Common myeloid progenitor, CD34-positive (primary cell): Measurements from ENCODE around the gene RIPK1.
"Not testable (repeated sequence)": the region's sequence is repeated elsewhere in the genome, so short reads cannot be mapped to it uniquely, and the experiment has no call there.

Source experiments
- CTCF ChIA-PET: fragments of 350-600 bp; sonication (Branson Sonifier 250); formaldehyde crosslinking; loops from one replicate; lab custom pipeline; 2021; ENCODE audit warnings: antibody characterized with exemption; lab: Charles Lee
- POLR2A ChIA-PET: fragments of 350-600 bp; sonication (Branson Sonifier 250); formaldehyde crosslinking; loops from one replicate; lab custom pipeline; 2021; ENCODE audit warnings: antibody characterized with exemption; lab: Charles Lee
- DNase-seq, 3 donors: peaks; one replicate each; pipeline versions ENCODE4 v3.0.0 to v3.0.0-alpha.2; 2013
- H3K27ac ChIP-seq, 2 experiments: 1 replicate in 1 of 2; 2 replicates in 1 of 2; pipeline ENCODE4 v1.7.0; 2013; ENCODE audit warnings: inconsistent platforms in 2 of 2, low read length in 2 of 2, mild to moderate bottlenecking in 2 of 2, low read depth in 1 of 2, moderate library complexity in 1 of 2; ENCODE audit not compliant: severe bottlenecking in 2 of 2, insufficient read depth in 1 of 2, poor library complexity in 1 of 2
- H3K27me3 ChIP-seq, 5 experiments: replicated peaks in 2 of 5; 1 replicate in 3 of 5; 2 replicates in 2 of 5; pipeline versions ENCODE4 v1.6.1 to v1.7.0; 2013; ENCODE audit warnings: low read length in 4 of 5, mild to moderate bottlenecking in 2 of 5, moderate library complexity in 2 of 5, inconsistent platforms in 1 of 5; ENCODE audit not compliant: insufficient read depth in 5 of 5, control insufficient read depth in 4 of 5
- H3K36me3 ChIP-seq, 4 experiments: 1 replicate in 2 of 4; 2 replicates in 2 of 4; pipeline versions ENCODE4 v1.6.1 to v1.7.0; 2013; ENCODE audit warnings: low read length in 3 of 4, control low read depth in 1 of 4, mild to moderate bottlenecking in 1 of 4; ENCODE audit not compliant: control insufficient read depth in 4 of 4, insufficient read depth in 4 of 4
- H3K4me1 ChIP-seq, 4 experiments: 1 replicate in 3 of 4; 2 replicates in 1 of 4; pipeline versions ENCODE4 v1.6.1 to v1.7.1; 2013; ENCODE audit warnings: low read length in 3 of 4, mild to moderate bottlenecking in 3 of 4, control low read depth in 1 of 4, inconsistent platforms in 1 of 4, moderate library complexity in 1 of 4; ENCODE audit not compliant: control insufficient read depth in 4 of 4, insufficient read depth in 4 of 4; ENCODE audit errors: control extremely low read depth in 1 of 4
- H3K4me3 ChIP-seq, 7 experiments: 1 replicate in 4 of 7; 2 replicates in 3 of 7; pipeline versions ENCODE4 v1.5.1 to v1.7.0; 2013; ENCODE audit warnings: mild to moderate bottlenecking in 7 of 7, low read length in 6 of 7, moderate library complexity in 6 of 7, inconsistent platforms in 2 of 7, low read depth in 2 of 7, control low read depth in 1 of 7; ENCODE audit not compliant: insufficient read depth in 4 of 7, control insufficient read depth in 1 of 7; ENCODE audit errors: extremely low read depth in 1 of 7
- H3K9me3 ChIP-seq, 5 experiments: 1 replicate in 4 of 5; 2 replicates in 1 of 5; pipeline versions ENCODE4 v1.6.1 to v1.7.1; 2013; ENCODE audit warnings: low read length in 4 of 5, mild to moderate bottlenecking in 2 of 5, inconsistent platforms in 1 of 5, low read depth in 1 of 5, moderate library complexity in 1 of 5; ENCODE audit not compliant: control insufficient read depth in 4 of 5, insufficient read depth in 2 of 5; ENCODE audit errors: control extremely low read depth in 1 of 5
- WGBS: methylation state at CpG from one replicate; pipeline ENCODE4 v1.1.5; 2013; ENCODE audit not compliant: insufficient coverage; 5-methylcytosine and 5-hydroxymethylcytosine counted together

The RIPK1 gene

GRCh38 chr6:3054229-3055157 is 13.8 kb upstream of the RIPK1 start:
- peak overlapping the region in 6 of 7 experiments; percentile 3 to 81 (median 68) for H3K4me3 ChIP-seq
- 60% methylated on average over 25 of the region's 27 CpGs for WGBS
- CTCF ChIA-PET = interaction anchor here (0.9 to 3.2 kb wide), 9 partner anchors 9 to 67 kb away, joined by 3 to 18 read pairs (median 5); no protein-coding TSS in a partner anchor

DNA sequence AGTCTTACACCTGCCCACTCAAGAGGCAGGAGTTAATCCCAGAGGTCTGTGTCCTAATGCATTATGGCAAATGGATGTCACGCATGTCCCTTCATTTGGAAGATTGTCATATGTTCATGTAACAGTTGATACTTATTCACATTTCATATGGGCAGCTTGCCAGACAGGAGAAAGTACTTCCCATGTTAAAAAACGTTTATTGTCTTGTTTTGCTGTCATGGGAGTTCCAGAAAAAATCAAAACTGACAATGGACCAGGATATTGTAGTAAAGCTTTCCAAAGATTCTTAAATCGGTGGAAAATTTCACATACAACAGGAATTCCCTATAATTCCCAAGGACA is 13.2 kb upstream of the RIPK1 start:
- WGBS = no CpG with 5 or more reads among the region's 3 CpGs
- H3K27me3 ChIP-seq, H3K27ac ChIP-seq, H3K36me3 ChIP-seq, H3K9me3 ChIP-seq, H3K4me3 ChIP-seq, POLR2A ChIA-PET: not testable (repeated sequence)
- CTCF ChIA-PET = interaction anchor here (1.6 to 3.2 kb wide), 2 partner anchors 53 to 68 kb away, joined by 4 to 18 read pairs; no protein-coding TSS in a partner anchor
- peaks cover 2 to 30% (median 16%) of the 10 kb centered on the region in 4 experiments for H3K4me1 ChIP-seq
- peak in 1 of 3 donors; percentile 18 for DNase-seq

More at GRCh38 chr6:3054229-3055157, 13.8 kb upstream of the RIPK1 start:
- H3K4me1 ChIP-seq = peaks cover 2 to 29% (median 16%) of the 10 kb centered on the region in 4 experiments
- H3K27ac ChIP-seq, H3K9me3 ChIP-seq, H3K27me3 ChIP-seq, H3K36me3 ChIP-seq: not testable (repeated sequence)
- peak in 2 of 3 donors; percentile 35 to 51 for DNase-seq
- POLR2A ChIA-PET = interaction anchor here (1.0 to 1.3 kb wide), 2 partner anchors 31 to 52 kb away, joined by 3 to 9 read pairs; no protein-coding TSS in a partner anchor

- CTCF ChIA-PET = interaction anchor here (0.5 to 3.2 kb wide), 13 partner anchors 9 to 319 kb away, joined by 3 to 18 read pairs (median 4); partner anchors contain the start of genes RIPK1 and SERPINB1
- WGBS = 94% methylated on average over 9 of the region's 11 CpGs
Measured at GRCh38 chr6:3057063-3057770, 11.1 kb upstream of the RIPK1 start.

DNA sequence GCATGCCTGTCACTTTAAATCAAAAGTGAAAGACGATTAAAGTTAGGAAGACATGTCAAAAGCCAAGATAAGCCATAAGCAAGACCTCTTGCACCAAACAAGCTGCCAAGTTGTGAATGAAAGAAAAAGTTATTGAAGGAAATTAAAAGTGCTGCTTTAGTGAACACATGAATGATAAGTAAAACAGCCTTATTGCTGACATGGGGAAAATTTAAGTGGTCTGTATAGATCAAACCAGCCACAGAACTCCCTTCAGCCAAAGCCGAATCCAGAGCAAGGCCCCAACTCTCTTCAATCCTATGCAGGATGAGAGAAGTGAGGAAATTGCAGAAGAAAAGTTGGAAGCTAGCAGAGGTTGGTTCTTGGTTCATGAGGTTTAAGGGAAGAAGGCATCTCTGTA is 9.3 kb upstream of the RIPK1 start:
- Histone ChIP-seq H3K4me1 (peaks cover 2 to 24% (median 10%) of the 10 kb centered on the region in 4 experiments), H3K27me3 (no peaks in the 10 kb centered on the region), H3K9me3 (no peaks in the 10 kb centered on the region), H3K36me3 (no peaks in the 10 kb centered on the region), H3K27ac (no peak overlapping the region), H3K4me3 (no peak overlapping the region)
- WGBS = 50% methylated on average over 2 of the region's 2 CpGs
- CTCF ChIA-PET = interaction anchor here (1.0 to 2.2 kb wide), 7 partner anchors 20 to 213 kb away, joined by 3 to 12 read pairs (median 4); partner anchors contain the start of gene NQO2
- DNase-seq = no peak
- POLR2A ChIA-PET = interaction anchor here (0.6 to 1.1 kb wide), 2 partner anchors 62 to 120 kb away, joined by 3 to 6 read pairs; no protein-coding TSS in a partner anchor

More at GRCh38 chr6:3057063-3057770, 11.1 kb upstream of the RIPK1 start:
- Histone ChIP-seq H3K36me3 (no peaks in the 10 kb centered on the region), H3K4me1 (peaks cover 2 to 30% (median 16%) of the 10 kb centered on the region in 4 experiments), H3K27ac (no peak overlapping the region), H3K27me3 (no peaks in the 10 kb centered on the region), H3K4me3 (no peak overlapping the region), H3K9me3 (no peaks in the 10 kb centered on the region)
- POLR2A ChIA-PET = no interaction called here
- DNase-seq = no peak

DNA sequence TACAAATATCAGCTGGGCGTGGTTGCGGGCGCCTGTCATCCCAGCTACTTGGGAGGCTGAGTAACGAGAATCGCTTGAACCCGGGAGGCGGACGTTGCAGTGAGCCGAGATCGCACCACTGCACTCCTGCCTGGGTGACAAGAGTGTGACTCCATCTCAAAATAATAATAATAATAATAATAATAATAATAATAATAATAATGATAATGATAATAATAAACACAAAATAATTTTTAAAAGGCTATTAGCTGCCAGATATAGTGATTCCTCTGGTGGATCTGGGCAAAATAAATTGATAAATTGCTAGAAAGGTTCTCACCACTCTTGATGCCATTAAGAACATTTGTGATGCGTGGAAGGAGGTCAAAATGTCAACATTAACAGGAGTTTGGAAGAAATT is 8.2 kb upstream of the RIPK1 start:
- H3K36me3 ChIP-seq, POLR2A ChIA-PET, DNase-seq, H3K4me3 ChIP-seq, H3K9me3 ChIP-seq, H3K27me3 ChIP-seq, H3K27ac ChIP-seq: not testable (repeated sequence)
- CTCF ChIA-PET = interaction anchor here (0.8 to 2.2 kb wide), 5 partner anchors 59 to 214 kb away, joined by 3 to 11 read pairs (median 4); no protein-coding TSS in a partner anchor
- WGBS = 97% methylated on average over 5 of the region's 11 CpGs
- peaks cover 2 to 25% (median 13%) of the 10 kb centered on the region in 4 experiments for H3K4me1 ChIP-seq

DNA sequence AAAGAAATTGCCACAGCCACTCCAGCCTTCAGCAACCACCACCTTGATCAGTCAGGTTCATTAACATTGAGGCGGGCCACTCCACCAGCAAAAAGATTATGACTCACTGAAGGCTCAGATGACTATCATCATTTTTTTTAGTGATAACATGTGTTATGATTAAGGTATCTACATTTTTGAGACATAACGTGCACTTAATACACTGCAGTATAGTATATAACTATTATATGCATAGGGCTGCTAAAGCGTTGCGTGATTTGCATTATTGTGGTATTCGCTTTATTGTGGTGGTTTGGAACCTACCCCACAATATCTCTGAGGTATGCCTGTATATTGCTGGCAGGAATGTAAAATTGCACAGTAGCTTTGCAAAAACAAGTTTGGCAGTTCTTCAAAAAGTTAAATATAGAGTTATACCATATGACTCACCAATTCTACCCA is 6.8 kb upstream of the RIPK1 start:
- H3K27me3 ChIP-seq = no peaks in the 10 kb centered on the region
- WGBS = no CpG with 5 or more reads among the region's 5 CpGs
- ChIA-PET POLR2A (interaction anchor here (1.1 kb wide), 1 partner anchor 71 kb away, joined by 4 read pairs; no protein-coding TSS in a partner anchor), CTCF (interaction anchor here (0.5 to 1.6 kb wide), 3 partner anchors 62 to 1051 kb away, joined by 3 to 4 read pairs (median 4); partner anchors contain the start of gene NQO2)
- no peaks in the 10 kb centered on the region for H3K9me3 ChIP-seq
- no peak overlapping the region for H3K27ac ChIP-seq
- no peaks in the 10 kb centered on the region for H3K36me3 ChIP-seq
- no peak overlapping the region for H3K4me3 ChIP-seq
- DNase-seq = peak in 1 of 3 donors; percentile 28
- H3K4me1 ChIP-seq = peaks cover 4 to 17% (median 7%) of the 10 kb centered on the region in 4 experiments
